Measurements from ENCODE around the gene PTBP3.

The PTBP3 gene

GRCh38 chr9:112265391-112265790 lies 68.0 kb downstream of the PTBP3 start:
- DNase-seq: no peak

GRCh38 chr9:112262577-112262976 lies 70.8 kb downstream of the PTBP3 start:
- no peak for DNase-seq

- DNase-seq: no peak
These were observed 72.3 kb downstream of the PTBP3 start for GRCh38 chr9:112261133-112261532.

- DNase-seq: no peak
These were observed 75.3 kb downstream of the PTBP3 start for GRCh38 chr9:112258106-112258505.

- no peak for DNase-seq
These were observed 81.2 kb downstream of the PTBP3 start for GRCh38 chr9:112252194-112252593.

- DNase-seq: no peak
These were observed 84.1 kb downstream of the PTBP3 start for GRCh38 chr9:112249277-112249676.

GRCh38 chr9:112248722-112249121 lies 84.7 kb downstream of the PTBP3 start:
- no peak for DNase-seq

GRCh38 chr9:112247090-112247489 lies 86.3 kb downstream of the PTBP3 start:
- no peak for DNase-seq

GRCh38 chr9:112245126-112245525 lies 88.3 kb downstream of the PTBP3 start:
- no peak for DNase-seq

- DNase-seq: no peak
These were observed 91.1 kb downstream of the PTBP3 start for GRCh38 chr9:112242147-112242804.

GRCh38 chr9:112241491-112241890 lies 91.9 kb downstream of the PTBP3 start:
- DNase-seq: peak in 1 of 2 experiments; percentile 17

- DNase-seq: no peak
These were observed 93.7 kb downstream of the PTBP3 start for GRCh38 chr9:112239708-112240107.

GRCh38 chr9:112239284-112239683 lies 94.1 kb downstream of the PTBP3 start:
- DNase-seq: no peak

- DNase-seq: no peak
These were observed 98.6 kb downstream of the PTBP3 start for GRCh38 chr9:112234779-112235178.

GRCh38 chr9:112233769-112234168 lies 99.7 kb downstream of the PTBP3 start:
- no peak for DNase-seq

GRCh38 chr9:112232233-112232632 lies 101.2 kb downstream of the PTBP3 start:
- no peak for DNase-seq

- no peak for DNase-seq
These were observed 107.3 kb downstream of the PTBP3 start for GRCh38 chr9:112226091-112226490.

- DNase-seq: no peak
These were observed 108.8 kb downstream of the PTBP3 start for GRCh38 chr9:112224401-112225289.

- DNase-seq: no peak
These were observed 114.5 kb downstream of the PTBP3 start for GRCh38 chr9:112218908-112219307.

- DNase-seq: no peak
These were observed 120.5 kb downstream of the PTBP3 start for GRCh38 chr9:112212926-112213325.

GRCh38 chr9:112207451-112207850 lies 126.0 kb downstream of the PTBP3 start:
- no peak for DNase-seq

GRCh38 chr9:112203536-112203935 lies 129.9 kb downstream of the PTBP3 start:
- DNase-seq: no peak

GRCh38 chr9:112200711-112201110 lies 132.7 kb downstream of the PTBP3 start:
- no peak for DNase-seq

- no peak for DNase-seq
These were observed 134.8 kb downstream of the PTBP3 start for GRCh38 chr9:112198646-112199045.
